D721Med (cell line): Measurements from ENCODE around the gene NEK10.

Experiments
- DNase-seq: peaks from one replicate; pipeline ENCODE4 v3.0.0; 2011; ENCODE audit warnings: low spot score; ENCODE audit not compliant: insufficient read length
- FAIRE-seq: peaks from 2 replicates; lab custom pipeline; 2011; peaks lifted over from hg19 to GRCh38; lab: Jason Lieb, UNC
- CTCF ChIP-seq: IDR thresholded peaks from 2 replicates; pipeline ENCODE4 v1.5.1; 2012; ENCODE audit warnings: mild to moderate bottlenecking, control low read depth; ENCODE audit not compliant: insufficient read depth; ENCODE audit errors: missing control alignments

NEK10 gene

GRCh38 chr3:27202959-27203358, 166.2 kb downstream of the NEK10 start:
- DNase-seq: no peak
- no peak for FAIRE-seq
- no peak for TF ChIP-seq CTCF

- FAIRE-seq (no peak), DNase-seq (no peak)
- no peak for TF ChIP-seq CTCF
Measured at GRCh38 chr3:27201492-27201891, 167.7 kb downstream of the NEK10 start.

GRCh38 chr3:27200721-27201489, 168.3 kb downstream of the NEK10 start:
- TF ChIP-seq CTCF: no peak
- no peak for DNase-seq
- no peak for FAIRE-seq

GRCh38 chr3:27194861-27195483, 174.2 kb downstream of the NEK10 start:
- no peak for TF ChIP-seq CTCF
- DNase-seq: no peak
- FAIRE-seq: no peak

GRCh38 chr3:27193056-27193455, 176.1 kb downstream of the NEK10 start:
- DNase-seq: no peak
- TF ChIP-seq CTCF: no peak
- no peak for FAIRE-seq

GRCh38 chr3:27186013-27186412, 183.2 kb downstream of the NEK10 start:
- no peak for FAIRE-seq
- no peak for TF ChIP-seq CTCF

More at GRCh38 chr3:27186013-27186412, 183.2 kb downstream of the NEK10 start:
- DNase-seq: no peak
